K562 (cell line): ENCODE data around the gene NF2. TPM values are rescaled to one million over a fixed set of nuclear protein-coding genes. Genes with fewer than 3 reads are reported as not detected.

ENCODE experiments used
- ATAC-seq: fragments of 200-7000 bp; cut with Tn5 transposase; 3 replicates; pipeline ENCODE4 v1.9.1; 2020; ENCODE audit warnings: moderate library complexity
- BruUV-seq: library from RNA; stranded (reverse); fragments of 400-500 nt; replicated peaks from 2 replicates; lab custom pipeline; 2021; lab: Mats Ljungman, UMichigan
- CTCF ChIA-PET: fragments of 300-600 bp; formaldehyde crosslinking; extraction: SDS; loops from one replicate; lab custom pipeline; 2021; ENCODE audit warnings: low intra/inter-chr PET ratio; lab: Yijun Ruan, JAX
- POLR2A ChIA-PET: fragments of 300-600, 350-650 bp; sonication (Branson Sonifier 250); formaldehyde crosslinking; extraction: SDS; loops from one replicate; lab custom pipeline; 2021; ENCODE audit warnings: antibody characterized with exemption, inconsistent platforms; lab: Yijun Ruan, JAX
- DNase-seq, 4 experiments: peaks; one replicate each; pipeline versions ENCODE4 v3.0.0 to v3.0.0-alpha.2; 2011 to 2018; ENCODE audit warnings: low spot score in 3 of 4, mixed read lengths in 3 of 4; ENCODE audit errors: extremely low read depth in 1 of 4
- FAIRE-seq: peaks from 2 replicates; lab custom pipeline; 2011; peaks lifted over from hg19 to GRCh38; lab: Jason Lieb, UNC
- H2AFZ ChIP-seq: 2 replicates; pipeline ENCODE4 v1.6.0; 2011; ENCODE audit warnings: low read depth, low read length, control low read depth, inconsistent platforms
- H3K27ac ChIP-seq: fragments of 200-600 bp; 3 replicates; pipeline ENCODE4 v1.8.0; 2011; ENCODE audit warnings: low read depth, mild to moderate bottlenecking, control low read depth, inconsistent platforms, low read length, moderate library complexity, mixed read lengths; ENCODE audit errors: extremely low read depth
- H3K27me3 ChIP-seq, 2 experiments: fragments of 300-600 bp in 1 of 2; 2 replicates in 1 of 2; 3 replicates in 1 of 2; pipeline versions ENCODE4 v1.6.0 to v1.8.0; 2011; ENCODE audit warnings: inconsistent platforms in 2 of 2, low read length in 2 of 2, mild to moderate bottlenecking in 1 of 2, mixed read lengths in 1 of 2, moderate library complexity in 1 of 2; ENCODE audit not compliant: control insufficient read depth in 2 of 2, insufficient read depth in 2 of 2
- H3K36me3 ChIP-seq: fragments of 300-600 bp; 3 replicates; pipeline ENCODE4 v1.8.0; 2011; ENCODE audit warnings: mild to moderate bottlenecking, low read length, inconsistent platforms; ENCODE audit not compliant: control insufficient read depth, insufficient read depth
- H3K4me1 ChIP-seq, 2 experiments: fragments of 200-600 bp in 1 of 2; replicated peaks in 1 of 2; 2 replicates in 1 of 2; 3 replicates in 1 of 2; pipeline versions ENCODE4 v1.5.1 to v1.8.0; 2011; ENCODE audit warnings: inconsistent platforms in 2 of 2, low read length in 2 of 2, mild to moderate bottlenecking in 1 of 2, mixed read lengths in 1 of 2, moderate library complexity in 1 of 2; ENCODE audit not compliant: control insufficient read depth in 2 of 2, insufficient read depth in 2 of 2
- H3K4me2 ChIP-seq: 2 replicates; pipeline ENCODE4 v1.6.1; 2011; ENCODE audit warnings: low read length, control low read depth, inconsistent platforms, mixed read lengths; ENCODE audit not compliant: insufficient read depth
- H3K4me3 ChIP-seq: fragments of 200-600 bp; sonication (generic), shearing (Covaris generic); 2 replicates; pipeline ENCODE4 v1.5.1; 2016; ENCODE audit warnings: control low read depth, inconsistent platforms
- H3K79me2 ChIP-seq: fragments of 200-600 bp; 3 replicates; pipeline ENCODE4 v1.8.0; 2011; ENCODE audit warnings: low read length, inconsistent platforms; ENCODE audit not compliant: control insufficient read depth, insufficient read depth
- H3K9ac ChIP-seq, 2 experiments: 2 replicates each; pipeline versions ENCODE4 v1.6.0 to v1.6.1; 2011; ENCODE audit warnings: low read depth in 2 of 2, low read length in 2 of 2, control low read depth in 1 of 2, inconsistent platforms in 1 of 2, mild to moderate bottlenecking in 1 of 2, mixed read lengths in 1 of 2; ENCODE audit not compliant: insufficient read depth in 1 of 2
- H3K9me1 ChIP-seq: one replicate; pipeline ENCODE4 v1.6.0; 2011; ENCODE audit warnings: inconsistent platforms, mild to moderate bottlenecking, low read length, moderate library complexity; ENCODE audit not compliant: control insufficient read depth, insufficient read depth
- H3K9me3 ChIP-seq: replicated peaks from 2 replicates; pipeline ENCODE4 v1.5.1; 2011; ENCODE audit warnings: low read depth, low read length, inconsistent platforms; ENCODE audit not compliant: control insufficient read depth, insufficient read depth
- H4K20me1 ChIP-seq: replicated peaks from 2 replicates; pipeline ENCODE4 v1.6.1; 2011; ENCODE audit warnings: low read length, inconsistent platforms, mixed read lengths; ENCODE audit not compliant: control insufficient read depth, insufficient read depth
- CTCF ChIP-seq, 3 experiments: IDR thresholded peaks in 2 of 3; conservative IDR thresholded peaks in 1 of 3; 2 replicates each; pipeline ENCODE4 v1.5.1; 2011 to 2012; ENCODE audit warnings: low read length in 3 of 3, mild to moderate bottlenecking in 3 of 3, control low read depth in 2 of 3, improper control_type of control experiment in 1 of 3, inconsistent platforms in 1 of 3, low read depth in 1 of 3, mixed read lengths in 1 of 3, moderate library complexity in 1 of 3; ENCODE audit not compliant: insufficient read depth in 2 of 3
- E2F3 ChIP-seq: fragments of 250-450 bp; sonication (Bioruptor Pico); IDR thresholded peaks from 2 replicates; pipeline ENCODE4 v1.4.0; 2020; ENCODE audit warnings: mild to moderate bottlenecking
- MYC ChIP-seq, 2 experiments: fragments of 250-450 bp in 1 of 2; sonication (Bioruptor Pico) in 1 of 2; IDR thresholded peaks; 2 replicates each; pipeline versions ENCODE4 v1.5.1 to v1.6.1; 2012 to 2021; ENCODE audit warnings: low read depth in 2 of 2, borderline replicate concordance in 1 of 2, improper control_type of control experiment in 1 of 2, low read length in 1 of 2, mild to moderate bottlenecking in 1 of 2, moderate library complexity in 1 of 2
- RBFOX2 ChIP-seq: fragments of 200-400 bp; formaldehyde crosslinking; IDR thresholded peaks from 2 replicates; pipeline ENCODE4 v1.6.1; 2017; ENCODE audit warnings: low read depth, mild to moderate bottlenecking, low read length, moderate library complexity
- SMARCE1 ChIP-seq: fragments of 450-650 bp; IDR thresholded peaks from 2 replicates; pipeline ENCODE4 v1.7.1; 2016; ENCODE audit warnings: mild to moderate bottlenecking
- ZNF274 ChIP-seq: IDR thresholded peaks from 2 replicates; pipeline ENCODE4 v1.6.1; 2011; ENCODE audit warnings: low read depth, mild to moderate bottlenecking, low read length, moderate library complexity, borderline replicate concordance
- ZNF277 ChIP-seq: fragments of 250-450 bp; sonication (Bioruptor Pico); IDR thresholded peaks from 2 replicates; pipeline ENCODE4 v1.8.0; 2022; ENCODE audit warnings: inconsistent platforms, mild to moderate bottlenecking, moderate library complexity, borderline replicate concordance
- ZNF507 ChIP-seq: conservative IDR thresholded peaks from 2 replicates; pipeline ENCODE4 v1.6.1; 2017; ENCODE audit warnings: missing genetic modification characterization, missing compliant biosample characterization
- ZNF512 ChIP-seq: IDR thresholded peaks from 2 replicates; pipeline ENCODE4 v1.6.1; 2016; ENCODE audit warnings: missing genetic modification characterization, missing compliant biosample characterization
- ZNF518B ChIP-seq: fragments of 250-450 bp; sonication (Bioruptor Pico); IDR thresholded peaks from 2 replicates; pipeline ENCODE4 v1.5.0; 2021; ENCODE audit warnings: mild to moderate bottlenecking, moderate library complexity
- ZNF77 ChIP-seq: fragments of 250-450 bp; sonication (Bioruptor Pico); IDR thresholded peaks from 2 replicates; pipeline ENCODE4 v1.5.0; 2020
- WGBS: fragments of 100-300 bp; shearing (Covaris generic); methylation state at CpG from one replicate; pipeline ENCODE4 v1.1.6; 2016; ENCODE audit warnings: low coverage, mixed read lengths; ENCODE audit not compliant: insufficient coverage; ENCODE audit errors: missing lambda C conversion rate; 5-methylcytosine and 5-hydroxymethylcytosine counted together
- in situ Hi-C: fragments of 300-500 bp; cut with MboI; formaldehyde crosslinking; loops from 4 replicates; pipeline ENCODE4 v1.15.0; 2018; ENCODE audit warnings: inconsistent platforms, mixed read lengths
- intact Hi-C: fragments of 100-400 bp; cut with micrococcal nuclease; formaldehyde crosslinking; loops from 2 replicates; pipeline ENCODE4 v1.14.2; 2022
- polyA plus RNA-seq, 8 experiments: library from polyadenylated mRNA; depleted of rRNA in 4 of 8; stranded (reverse) in 5 of 8; unstranded in 3 of 8; fragments of >200 nt; fragmentation: Nextera tagmentation in 2 of 8; fragmentation: Illumina TruSeq in 1 of 8; extraction: Ambion mirVana in 2 of 8; extraction: Trizol in 1 of 8; gene quantifications; 2 replicates each; pipeline versions ENCODE4 v1.2.1 to v1.2.3, GENCODE V29; 2011 to 2014; ENCODE audit warnings: inconsistent platforms in 1 of 8, missing spikeins in 1 of 8
- total RNA-seq, 7 experiments: library from RNA; depleted of rRNA in 6 of 7; stranded (reverse); fragments of >200 nt in 6 of 7; fragmentation: Illumina TruSeq in 2 of 7; extraction: Trizol in 2 of 7; gene quantifications; 2 replicates each; pipeline versions ENCODE4 v1.2.1 to v1.2.3, GENCODE V29; 2011 to 2021; ENCODE audit warnings: low replicate concordance in 1 of 7

The NF2 gene
- total and polyA plus RNA-seq, 9 of the 15 experiments (the other 6 are each of a cell fraction or from before 2014, with no cell fraction given), result 2.2 to 32.5 (median 15.2) TPM

GRCh38 chr22:29605527-29605850 lies 2.1 kb downstream of the NF2 start:
- Histone ChIP-seq H3K27ac (peak overlapping the region; percentile 28; the same call in 1 of the 3 replicates), H3K4me2 (peak overlapping the region; percentile 82; the same call in 1 of the 2 replicates), H3K9me1 (no peaks in the 10 kb centered on the region), H3K27me3 (no peaks in the 10 kb centered on the region), H3K79me2 (peaks cover 61% of the 10 kb centered on the region), H2AFZ (peak overlapping the region; percentile 17; the same call in 1 of the 2 replicates), H3K9me3 (no peaks in the 10 kb centered on the region), H4K20me1 (no peaks in the 10 kb centered on the region), H3K4me3 (peak overlapping the region; percentile 86; the same call in 1 of the 2 replicates), H3K4me1 (peaks cover 5 to 15% of the 10 kb centered on the region in 2 experiments; a peak in 2 of 5 replicates), H3K9ac (peak overlapping the region; percentile 83 to 85; a peak in 3 of 4 replicates), H3K36me3 (peaks cover 24% of the 10 kb centered on the region; the same call in 1 of the 3 replicates)
- ATAC-seq, result no peak
- no peak for TF ChIP-seq SMARCE1
- no peak for TF ChIP-seq RBFOX2
- no peak for TF ChIP-seq ZNF77 (CRISPR knock-in tag)
- no peak for TF ChIP-seq ZNF507 (tag)
- no peak for TF ChIP-seq ZNF518B (CRISPR knock-in tag)
- no peak for TF ChIP-seq E2F3
- no peak for TF ChIP-seq ZNF274
- TF ChIP-seq MYC (IDR thresholded peaks at IDR 0.05; ENCODE audit: low read depth, low read length), result no peak
- no peak for TF ChIP-seq MYC (CRISPR knock-in tag; IDR thresholded peaks at IDR 0.05; ENCODE audit: borderline replicate concordance, low read depth)
- no peak for TF ChIP-seq ZNF277 (CRISPR knock-in tag)
- no peak for TF ChIP-seq ZNF512
- no peak for TF ChIP-seq CTCF (IDR thresholded peaks at IDR 0.05 in 2 of 3, conservative IDR thresholded peaks at IDR 0.05 in 1 of 3; ENCODE audit: insufficient read depth in 2 of 3, low read depth in 1 of 3, low read length in 3 of 3)
- BruUV-seq, result no TSS peak
- no peak for DNase-seq
- no peak for FAIRE-seq
- CTCF ChIA-PET, result no interaction called here
- POLR2A ChIA-PET, result interaction anchor here (0.9 to 1.9 kb wide), 2 partner anchors 17 to 159 kb away, joined by 3 to 7 read pairs; no protein-coding TSS in a partner anchor
- in situ Hi-C loops, result no loop called here
- WGBS, result 73% methylated on average over 5 of the region's 5 CpGs
- intact Hi-C loops, result no loop called here
